ENCODE data around the gene CAPS2. TPM values are rescaled to one million over a fixed set of nuclear protein-coding genes. Genes with fewer than 3 reads are reported as not detected.

Gene CAPS2
- total RNA-seq, 1 experiment from 2014 or later: 4.2 TPM

DNA sequence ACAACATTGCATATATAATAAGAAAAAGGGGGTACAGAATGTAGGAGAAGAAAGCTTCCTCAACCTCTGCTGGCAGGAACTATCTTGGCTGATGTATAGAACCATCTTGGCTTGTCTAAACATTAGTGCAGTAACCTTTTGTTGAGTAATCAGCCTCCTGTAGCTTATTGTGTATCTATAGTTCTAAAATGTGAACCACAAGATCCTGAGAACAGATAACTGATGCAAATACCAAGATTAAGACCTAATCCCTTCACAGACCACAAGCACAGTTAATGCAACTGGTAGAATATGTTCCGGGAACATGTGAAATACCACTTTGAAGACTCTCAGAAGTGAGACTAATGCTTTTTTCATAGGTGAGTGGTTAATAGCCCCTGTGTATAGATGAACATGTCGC, 69.8 kb downstream of the CAPS2 start (continued):
- TF ChIP-seq, protein P1, sequence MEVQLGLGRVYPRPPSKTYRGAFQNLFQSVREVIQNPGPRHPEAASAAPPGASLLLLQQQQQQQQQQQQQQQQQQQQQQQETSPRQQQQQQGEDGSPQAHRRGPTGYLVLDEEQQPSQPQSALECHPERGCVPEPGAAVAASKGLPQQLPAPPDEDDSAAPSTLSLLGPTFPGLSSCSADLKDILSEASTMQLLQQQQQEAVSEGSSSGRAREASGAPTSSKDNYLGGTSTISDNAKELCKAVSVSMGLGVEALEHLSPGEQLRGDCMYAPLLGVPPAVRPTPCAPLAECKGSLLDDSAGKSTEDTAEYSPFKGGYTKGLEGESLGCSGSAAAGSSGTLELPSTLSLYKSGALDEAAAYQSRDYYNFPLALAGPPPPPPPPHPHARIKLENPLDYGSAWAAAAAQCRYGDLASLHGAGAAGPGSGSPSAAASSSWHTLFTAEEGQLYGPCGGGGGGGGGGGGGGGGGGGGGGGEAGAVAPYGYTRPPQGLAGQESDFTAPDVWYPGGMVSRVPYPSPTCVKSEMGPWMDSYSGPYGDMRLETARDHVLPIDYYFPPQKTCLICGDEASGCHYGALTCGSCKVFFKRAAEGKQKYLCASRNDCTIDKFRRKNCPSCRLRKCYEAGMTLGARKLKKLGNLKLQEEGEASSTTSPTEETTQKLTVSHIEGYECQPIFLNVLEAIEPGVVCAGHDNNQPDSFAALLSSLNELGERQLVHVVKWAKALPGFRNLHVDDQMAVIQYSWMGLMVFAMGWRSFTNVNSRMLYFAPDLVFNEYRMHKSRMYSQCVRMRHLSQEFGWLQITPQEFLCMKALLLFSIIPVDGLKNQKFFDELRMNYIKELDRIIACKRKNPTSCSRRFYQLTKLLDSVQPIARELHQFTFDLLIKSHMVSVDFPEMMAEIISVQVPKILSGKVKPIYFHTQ (CRISPR knock-in tag; IDR thresholded peaks at IDR 0.05): no peak

DNA sequence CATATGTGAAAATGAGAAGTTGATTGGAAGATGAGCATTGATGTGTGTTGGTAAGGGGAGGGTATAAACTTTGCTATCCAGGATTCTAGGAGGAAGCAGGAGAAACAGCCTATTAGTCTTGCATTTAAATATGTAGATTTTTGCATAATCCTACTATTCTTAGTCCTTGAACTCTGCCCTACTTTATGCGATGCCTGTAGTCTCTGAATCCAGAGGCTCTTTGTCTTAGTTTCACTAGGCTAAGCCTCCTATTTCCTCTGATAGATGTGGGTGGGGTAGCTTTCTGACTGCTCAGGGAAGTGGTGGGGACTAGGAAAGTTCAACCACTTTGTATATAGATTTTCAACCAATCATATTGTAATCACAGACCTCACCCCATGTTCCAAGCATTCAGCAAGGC, 71.0 kb downstream of the CAPS2 start:
- TF ChIP-seq, protein P2, sequence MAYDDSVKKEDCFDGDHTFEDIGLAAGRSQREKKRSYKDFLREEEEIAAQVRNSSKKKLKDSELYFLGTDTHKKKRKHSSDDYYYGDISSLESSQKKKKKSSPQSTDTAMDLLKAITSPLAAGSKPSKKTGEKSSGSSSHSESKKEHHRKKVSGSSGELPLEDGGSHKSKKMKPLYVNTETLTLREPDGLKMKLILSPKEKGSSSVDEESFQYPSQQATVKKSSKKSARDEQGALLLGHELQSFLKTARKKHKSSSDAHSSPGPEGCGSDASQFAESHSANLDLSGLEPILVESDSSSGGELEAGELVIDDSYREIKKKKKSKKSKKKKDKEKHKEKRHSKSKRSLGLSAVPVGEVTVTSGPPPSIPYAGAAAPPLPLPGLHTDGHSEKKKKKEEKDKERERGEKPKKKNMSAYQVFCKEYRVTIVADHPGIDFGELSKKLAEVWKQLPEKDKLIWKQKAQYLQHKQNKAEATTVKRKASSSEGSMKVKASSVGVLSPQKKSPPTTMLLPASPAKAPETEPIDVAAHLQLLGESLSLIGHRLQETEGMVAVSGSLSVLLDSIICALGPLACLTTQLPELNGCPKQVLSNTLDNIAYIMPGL (CRISPR knock-in tag; IDR thresholded peaks at IDR 0.05): no peak
- TF ChIP-seq JAZF1 (CRISPR knock-in tag; IDR thresholded peaks at IDR 0.05) (no peak), KAT7 (CRISPR knock-in tag; IDR thresholded peaks at IDR 0.05; ENCODE audit: borderline replicate concordance) (no peak), HMGA2 (CRISPR knock-in tag; IDR thresholded peaks at IDR 0.05) (no peak), EMX1 (CRISPR knock-in tag; IDR thresholded peaks at IDR 0.05) (no peak), GRHL2 (CRISPR knock-in tag; IDR thresholded peaks at IDR 0.05; ENCODE audit: insufficient replicate concordance, severe bottlenecking) (no peak)
- TF ChIP-seq, protein P3, sequence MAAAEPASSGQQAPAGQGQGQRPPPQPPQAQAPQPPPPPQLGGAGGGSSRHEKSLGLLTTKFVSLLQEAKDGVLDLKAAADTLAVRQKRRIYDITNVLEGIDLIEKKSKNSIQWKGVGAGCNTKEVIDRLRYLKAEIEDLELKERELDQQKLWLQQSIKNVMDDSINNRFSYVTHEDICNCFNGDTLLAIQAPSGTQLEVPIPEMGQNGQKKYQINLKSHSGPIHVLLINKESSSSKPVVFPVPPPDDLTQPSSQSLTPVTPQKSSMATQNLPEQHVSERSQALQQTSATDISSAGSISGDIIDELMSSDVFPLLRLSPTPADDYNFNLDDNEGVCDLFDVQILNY (CRISPR knock-in tag; IDR thresholded peaks at IDR 0.05): no peak
- no peaks in the 10 kb centered on the region for H3K36me3 Mint-ChIP-seq
- H3K4me1 Mint-ChIP-seq: peaks cover 16% of the 10 kb centered on the region
- H3K4me3 Mint-ChIP-seq: no peak overlapping the region
- POLR2A ChIA-PET: no interaction called here
- H3K9me3 Mint-ChIP-seq: no peaks in the 10 kb centered on the region
- CTCF ChIA-PET: interaction anchor here (1.2 kb wide), 1 partner anchor 75 kb away, joined by 3 read pairs; the partner anchor contains the start of gene GLIPR1L1
- DNase-seq (ENCODE audit: low spot score): no peak
- H3K27me3 Mint-ChIP-seq (ENCODE audit: low read depth): no peaks in the 10 kb centered on the region
- H3K27ac Mint-ChIP-seq: no peak overlapping the region; the same call in 1 of the 2 replicates
- peak; percentile 94 for ATAC-seq

DNA sequence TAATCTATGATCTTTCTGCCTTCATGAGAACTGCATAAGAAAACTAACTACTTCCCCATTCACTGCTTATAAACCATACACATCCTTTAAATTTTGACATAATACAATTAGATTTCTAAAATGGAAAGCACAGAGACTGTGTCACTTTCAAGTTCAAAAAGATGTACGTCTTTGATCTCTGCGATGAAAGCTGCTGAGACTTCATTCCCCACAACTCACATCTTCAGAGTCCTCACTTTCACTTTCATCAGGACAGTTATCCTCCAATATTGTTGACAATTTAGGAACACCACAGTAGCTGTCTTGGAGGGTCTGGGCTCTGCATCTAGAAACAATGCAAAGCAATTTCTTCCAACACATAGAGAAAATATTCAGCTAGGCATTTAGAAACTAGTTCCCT, 72.6 kb downstream of the CAPS2 start:
- ChIA-PET POLR2A (interaction anchor here (0.6 kb wide), 1 partner anchor 176 kb away, joined by 4 read pairs; no protein-coding TSS in a partner anchor), CTCF (no interaction called here)
- no peak overlapping the region for H3K27ac Mint-ChIP-seq
- peaks cover 16% of the 10 kb centered on the region for H3K4me1 Mint-ChIP-seq
- DNase-seq (ENCODE audit: low spot score) (no peak), ATAC-seq (no peak)
- no peak for TF ChIP-seq EMX1 (CRISPR knock-in tag; IDR thresholded peaks at IDR 0.05)
- TF ChIP-seq, protein P4, sequence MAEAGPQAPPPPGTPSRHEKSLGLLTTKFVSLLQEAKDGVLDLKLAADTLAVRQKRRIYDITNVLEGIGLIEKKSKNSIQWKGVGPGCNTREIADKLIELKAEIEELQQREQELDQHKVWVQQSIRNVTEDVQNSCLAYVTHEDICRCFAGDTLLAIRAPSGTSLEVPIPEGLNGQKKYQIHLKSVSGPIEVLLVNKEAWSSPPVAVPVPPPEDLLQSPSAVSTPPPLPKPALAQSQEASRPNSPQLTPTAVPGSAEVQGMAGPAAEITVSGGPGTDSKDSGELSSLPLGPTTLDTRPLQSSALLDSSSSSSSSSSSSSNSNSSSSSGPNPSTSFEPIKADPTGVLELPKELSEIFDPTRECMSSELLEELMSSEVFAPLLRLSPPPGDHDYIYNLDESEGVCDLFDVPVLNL (CRISPR knock-in tag; IDR thresholded peaks at IDR 0.05; ENCODE audit: borderline replicate concordance, low read depth): no peak
- no peaks in the 10 kb centered on the region for H3K36me3 Mint-ChIP-seq
- H3K9me3 Mint-ChIP-seq: peaks cover 8% of the 10 kb centered on the region
- no peaks in the 10 kb centered on the region for H3K27me3 Mint-ChIP-seq (ENCODE audit: low read depth)
- H3K4me3 Mint-ChIP-seq: no peak overlapping the region

DNA sequence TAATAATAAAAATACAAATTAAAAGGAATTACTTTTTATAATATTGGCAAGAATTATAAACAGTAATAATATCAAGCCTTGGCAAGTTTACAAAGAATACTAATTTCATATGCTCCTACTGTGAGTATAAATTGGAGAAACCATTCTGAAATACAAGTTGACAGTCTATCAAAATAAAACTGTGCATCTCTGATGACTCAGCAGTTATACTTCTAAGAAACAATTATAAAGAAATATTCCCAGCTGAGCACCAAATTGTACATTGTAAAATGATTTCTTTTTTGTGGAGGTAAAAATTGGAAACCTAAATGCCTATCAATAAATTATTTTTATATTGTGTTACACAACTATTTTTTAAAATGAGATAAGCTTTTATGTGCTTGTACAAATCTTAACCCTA, 85.0 kb downstream of the CAPS2 start:
- Mint-ChIP-seq H3K9me3 (peaks cover 8% of the 10 kb centered on the region), H3K4me1 (no peaks in the 10 kb centered on the region), H3K27ac (no peak overlapping the region), H3K4me3 (no peak overlapping the region), H3K36me3 (no peaks in the 10 kb centered on the region), H3K27me3 (ENCODE audit: low read depth) (no peaks in the 10 kb centered on the region)
- POLR2A ChIA-PET: no interaction called here
- CTCF ChIA-PET: no interaction called here
- ATAC-seq (no peak), DNase-seq (ENCODE audit: low spot score) (no peak)
- TF ChIP-seq, protein P5, sequence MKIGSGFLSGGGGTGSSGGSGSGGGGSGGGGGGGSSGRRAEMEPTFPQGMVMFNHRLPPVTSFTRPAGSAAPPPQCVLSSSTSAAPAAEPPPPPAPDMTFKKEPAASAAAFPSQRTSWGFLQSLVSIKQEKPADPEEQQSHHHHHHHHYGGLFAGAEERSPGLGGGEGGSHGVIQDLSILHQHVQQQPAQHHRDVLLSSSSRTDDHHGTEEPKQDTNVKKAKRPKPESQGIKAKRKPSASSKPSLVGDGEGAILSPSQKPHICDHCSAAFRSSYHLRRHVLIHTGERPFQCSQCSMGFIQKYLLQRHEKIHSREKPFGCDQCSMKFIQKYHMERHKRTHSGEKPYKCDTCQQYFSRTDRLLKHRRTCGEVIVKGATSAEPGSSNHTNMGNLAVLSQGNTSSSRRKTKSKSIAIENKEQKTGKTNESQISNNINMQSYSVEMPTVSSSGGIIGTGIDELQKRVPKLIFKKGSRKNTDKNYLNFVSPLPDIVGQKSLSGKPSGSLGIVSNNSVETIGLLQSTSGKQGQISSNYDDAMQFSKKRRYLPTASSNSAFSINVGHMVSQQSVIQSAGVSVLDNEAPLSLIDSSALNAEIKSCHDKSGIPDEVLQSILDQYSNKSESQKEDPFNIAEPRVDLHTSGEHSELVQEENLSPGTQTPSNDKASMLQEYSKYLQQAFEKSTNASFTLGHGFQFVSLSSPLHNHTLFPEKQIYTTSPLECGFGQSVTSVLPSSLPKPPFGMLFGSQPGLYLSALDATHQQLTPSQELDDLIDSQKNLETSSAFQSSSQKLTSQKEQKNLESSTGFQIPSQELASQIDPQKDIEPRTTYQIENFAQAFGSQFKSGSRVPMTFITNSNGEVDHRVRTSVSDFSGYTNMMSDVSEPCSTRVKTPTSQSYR (CRISPR knock-in tag; IDR thresholded peaks at IDR 0.05): no peak

Data from WTC11 (cell line).